MG63 (cell line): Measurements from ENCODE around the gene SPATS2. TPM values are rescaled to one million over a fixed set of nuclear protein-coding genes. Genes with fewer than 3 reads are reported as not detected.

Source experiments
- DNase-seq: peaks from one replicate; pipeline ENCODE4 v3.0.0-alpha.2; 2020
- H3K27me3 ChIP-seq: fragments of 250-450 bp; sonication (Bioruptor Pico); 2 replicates; pipeline ENCODE4 v1.5.1; 2020; ENCODE audit warnings: mild to moderate bottlenecking, moderate library complexity
- H3K36me3 ChIP-seq: fragments of 250-450 bp; sonication (Bioruptor Pico); 2 replicates; pipeline ENCODE4 v1.5.1; 2020; ENCODE audit warnings: mild to moderate bottlenecking, moderate library complexity
- H3K4me3 ChIP-seq: fragments of 250-450 bp; sonication (Bioruptor Pico); 2 replicates; pipeline ENCODE4 v1.5.1; 2020; ENCODE audit warnings: mild to moderate bottlenecking, moderate library complexity
- H3K9me3 ChIP-seq: fragments of 250-450 bp; sonication (Bioruptor Pico); 2 replicates; pipeline ENCODE4 v1.5.1; 2020; ENCODE audit warnings: mild to moderate bottlenecking, moderate library complexity
- total RNA-seq: library from RNA; depleted of rRNA; stranded (reverse); fragments of >200 nt; shearing (Covaris generic); gene quantifications from 2 replicates; pipeline ENCODE4 v1.2.3, GENCODE V29; 2014; ENCODE audit warnings: low replicate concordance

The SPATS2 gene
- total RNA-seq, 1 experiment from 2014 or later, result 43.8 TPM

- H3K9me3 ChIP-seq, result no peaks in the 10 kb centered on the region
- no peak for DNase-seq
- no peak overlapping the region for H3K4me3 ChIP-seq
- H3K27me3 ChIP-seq, result peaks cover 6% of the 10 kb centered on the region
- H3K36me3 ChIP-seq, result no peaks in the 10 kb centered on the region
Observed at GRCh38 chr12:49543914-49544815, 176.9 kb downstream of the SPATS2 start.

GRCh38 chr12:49545815-49546214 is 178.6 kb downstream of the SPATS2 start:
- Histone ChIP-seq H3K27me3 (no peaks in the 10 kb centered on the region), H3K9me3 (no peaks in the 10 kb centered on the region), H3K4me3 (no peak overlapping the region), H3K36me3 (no peaks in the 10 kb centered on the region)
- no peak for DNase-seq

- H3K9me3 ChIP-seq, result no peaks in the 10 kb centered on the region
- no peaks in the 10 kb centered on the region for H3K36me3 ChIP-seq
- DNase-seq, result no peak
- H3K27me3 ChIP-seq, result no peaks in the 10 kb centered on the region
- no peak overlapping the region for H3K4me3 ChIP-seq
Observed at GRCh38 chr12:49546481-49546880, 179.2 kb downstream of the SPATS2 start.

- no peaks in the 10 kb centered on the region for H3K27me3 ChIP-seq
- no peak overlapping the region for H3K4me3 ChIP-seq
- no peaks in the 10 kb centered on the region for H3K36me3 ChIP-seq
- DNase-seq, result no peak
- no peaks in the 10 kb centered on the region for H3K9me3 ChIP-seq
Observed at GRCh38 chr12:49547090-49547690, 179.9 kb downstream of the SPATS2 start.

GRCh38 chr12:49548481-49548821 is 181.2 kb downstream of the SPATS2 start:
- Histone ChIP-seq H3K9me3 (no peaks in the 10 kb centered on the region), H3K27me3 (no peaks in the 10 kb centered on the region), H3K4me3 (no peak overlapping the region), H3K36me3 (no peaks in the 10 kb centered on the region)
- no peak for DNase-seq

GRCh38 chr12:49548822-49549648 is 181.8 kb downstream of the SPATS2 start:
- Histone ChIP-seq H3K27me3 (no peaks in the 10 kb centered on the region), H3K9me3 (no peaks in the 10 kb centered on the region), H3K4me3 (no peak overlapping the region), H3K36me3 (no peaks in the 10 kb centered on the region)
- no peak for DNase-seq

- H3K9me3 ChIP-seq, result no peaks in the 10 kb centered on the region
- H3K27me3 ChIP-seq, result no peaks in the 10 kb centered on the region
- H3K4me3 ChIP-seq, result no peak overlapping the region
- H3K36me3 ChIP-seq, result no peaks in the 10 kb centered on the region
- DNase-seq, result no peak
Observed at GRCh38 chr12:49549735-49550692, 182.8 kb downstream of the SPATS2 start.

- Histone ChIP-seq H3K27me3 (no peaks in the 10 kb centered on the region), H3K36me3 (no peaks in the 10 kb centered on the region), H3K9me3 (no peaks in the 10 kb centered on the region), H3K4me3 (no peak overlapping the region)
- no peak for DNase-seq
Observed at GRCh38 chr12:49550693-49551252, 183.5 kb downstream of the SPATS2 start.

GRCh38 chr12:49552014-49552413 is 184.8 kb downstream of the SPATS2 start:
- H3K4me3 ChIP-seq, result no peak overlapping the region
- no peaks in the 10 kb centered on the region for H3K9me3 ChIP-seq
- peak; percentile 37 for DNase-seq
- peaks cover 6% of the 10 kb centered on the region; the same call in 1 of the 2 replicates for H3K36me3 ChIP-seq
- H3K27me3 ChIP-seq, result no peaks in the 10 kb centered on the region

- no peak for DNase-seq
- no peaks in the 10 kb centered on the region for H3K9me3 ChIP-seq
- no peaks in the 10 kb centered on the region for H3K27me3 ChIP-seq
- H3K4me3 ChIP-seq, result no peak overlapping the region
- peaks cover 6% of the 10 kb centered on the region; the same call in 1 of the 2 replicates for H3K36me3 ChIP-seq
Observed at GRCh38 chr12:49552425-49552824, 185.2 kb downstream of the SPATS2 start.

- H3K36me3 ChIP-seq, result peaks cover 6% of the 10 kb centered on the region; the same call in 1 of the 2 replicates
- H3K27me3 ChIP-seq, result no peaks in the 10 kb centered on the region
- H3K9me3 ChIP-seq, result no peaks in the 10 kb centered on the region
- DNase-seq, result no peak
- no peak overlapping the region for H3K4me3 ChIP-seq
Observed at GRCh38 chr12:49552899-49553298, 185.6 kb downstream of the SPATS2 start.

GRCh38 chr12:49553512-49554088 is 186.3 kb downstream of the SPATS2 start:
- H3K27me3 ChIP-seq, result no peaks in the 10 kb centered on the region
- no peak overlapping the region for H3K4me3 ChIP-seq
- no peak for DNase-seq
- H3K9me3 ChIP-seq, result no peaks in the 10 kb centered on the region
- H3K36me3 ChIP-seq, result peaks cover 6% of the 10 kb centered on the region; the same call in 1 of the 2 replicates

- Histone ChIP-seq H3K9me3 (no peaks in the 10 kb centered on the region), H3K27me3 (no peaks in the 10 kb centered on the region), H3K4me3 (no peak overlapping the region), H3K36me3 (peaks cover 6% of the 10 kb centered on the region; the same call in 1 of the 2 replicates)
- DNase-seq, result no peak
Observed at GRCh38 chr12:49554266-49554665, 187.0 kb downstream of the SPATS2 start.

GRCh38 chr12:49555631-49556390 is 188.5 kb downstream of the SPATS2 start:
- no peak overlapping the region for H3K4me3 ChIP-seq
- no peaks in the 10 kb centered on the region for H3K9me3 ChIP-seq
- no peak for DNase-seq
- H3K36me3 ChIP-seq, result peaks cover 13% of the 10 kb centered on the region; the same call in 1 of the 2 replicates
- H3K27me3 ChIP-seq, result no peaks in the 10 kb centered on the region
